Chondrocyte (in vitro differentiated cells): ENCODE data around the gene NHP2. TPM values are rescaled to one million over a fixed set of nuclear protein-coding genes. Genes with fewer than 3 reads are reported as not detected.

Source experiments
- DNase-seq: peaks from one replicate; pipeline ENCODE4 v3.0.0; 2021; ENCODE audit warnings: mixed read lengths, low spot score
- H3K27ac Mint-ChIP-seq: one replicate; pipeline ENCODE4 v1.8.0; 2021; ENCODE audit warnings: mild to moderate bottlenecking, moderate library complexity, mixed read lengths; ENCODE audit not compliant: unreplicated experiment
- H3K27me3 Mint-ChIP-seq: 2 replicates; pipeline ENCODE4 v1.8.0; 2021; ENCODE audit warnings: low read depth, mixed read lengths
- H3K36me3 Mint-ChIP-seq: 2 replicates; pipeline ENCODE4 v1.8.0; 2021; ENCODE audit warnings: low read depth, mixed read lengths
- H3K4me1 Mint-ChIP-seq: 2 replicates; pipeline ENCODE4 v1.8.0; 2021; ENCODE audit warnings: low read depth, mild to moderate bottlenecking, mixed read lengths
- H3K4me3 Mint-ChIP-seq: one replicate; pipeline ENCODE4 v1.8.0; 2021; ENCODE audit warnings: mild to moderate bottlenecking, moderate library complexity, mixed read lengths; ENCODE audit not compliant: unreplicated experiment
- H3K9me3 Mint-ChIP-seq: 2 replicates; pipeline ENCODE4 v1.8.0; 2021; ENCODE audit warnings: low read depth, mixed read lengths
- total RNA-seq: library from RNA; stranded (reverse); gene quantifications from 3 replicates; pipeline ENCODE4 v1.2.1, GENCODE V29; 2021
- TF ChIP-seq, protein P1 (sequence below): fragments of 200-600 bp; sonication (generic); IDR thresholded peaks from 2 replicates; pipeline ENCODE4 v1.5.0; 2021; ENCODE audit warnings: antibody characterized with exemption, mild to moderate bottlenecking, moderate library complexity

Gene NHP2
- total RNA-seq, 1 donor from 2014 or later = 74.1 TPM

GRCh38 chr5:178189433-178189832 lies 35.7 kb upstream of the NHP2 start:
- Mint-ChIP-seq H3K27ac (no peak overlapping the region), H3K4me1 (no peaks in the 10 kb centered on the region), H3K4me3 (no peak overlapping the region), H3K27me3 (peaks cover 2% of the 10 kb centered on the region), H3K36me3 (no peaks in the 10 kb centered on the region), H3K9me3 (peaks cover 3% of the 10 kb centered on the region)
- TF ChIP-seq, protein P1, sequence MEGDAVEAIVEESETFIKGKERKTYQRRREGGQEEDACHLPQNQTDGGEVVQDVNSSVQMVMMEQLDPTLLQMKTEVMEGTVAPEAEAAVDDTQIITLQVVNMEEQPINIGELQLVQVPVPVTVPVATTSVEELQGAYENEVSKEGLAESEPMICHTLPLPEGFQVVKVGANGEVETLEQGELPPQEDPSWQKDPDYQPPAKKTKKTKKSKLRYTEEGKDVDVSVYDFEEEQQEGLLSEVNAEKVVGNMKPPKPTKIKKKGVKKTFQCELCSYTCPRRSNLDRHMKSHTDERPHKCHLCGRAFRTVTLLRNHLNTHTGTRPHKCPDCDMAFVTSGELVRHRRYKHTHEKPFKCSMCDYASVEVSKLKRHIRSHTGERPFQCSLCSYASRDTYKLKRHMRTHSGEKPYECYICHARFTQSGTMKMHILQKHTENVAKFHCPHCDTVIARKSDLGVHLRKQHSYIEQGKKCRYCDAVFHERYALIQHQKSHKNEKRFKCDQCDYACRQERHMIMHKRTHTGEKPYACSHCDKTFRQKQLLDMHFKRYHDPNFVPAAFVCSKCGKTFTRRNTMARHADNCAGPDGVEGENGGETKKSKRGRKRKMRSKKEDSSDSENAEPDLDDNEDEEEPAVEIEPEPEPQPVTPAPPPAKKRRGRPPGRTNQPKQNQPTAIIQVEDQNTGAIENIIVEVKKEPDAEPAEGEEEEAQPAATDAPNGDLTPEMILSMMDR = no peak
- no peak for DNase-seq

GRCh38 chr5:178187014-178187413 lies 33.3 kb upstream of the NHP2 start, which contains the start of gene GMCL2:
Gene GMCL2 (minus strand): TSS chr5:178187371. CDS start chr5:178187299, 72 bp downstream.
- H3K4me1 Mint-ChIP-seq = no peaks in the 10 kb centered on the region
- TF ChIP-seq, protein P1 = no peak
- H3K4me3 Mint-ChIP-seq = no peak within 1 kb of the TSS
- peaks cover 2% of the 10 kb centered on the region for H3K27me3 Mint-ChIP-seq
- H3K27ac Mint-ChIP-seq = no peak within 1 kb of the TSS
- H3K9me3 Mint-ChIP-seq = no peaks in the 10 kb centered on the region
- no peak for DNase-seq
- H3K36me3 Mint-ChIP-seq = no peaks in the 10 kb centered on the region

GRCh38 chr5:178186427-178186826 lies 32.7 kb upstream of the NHP2 start:
- no peak for DNase-seq
- H3K27me3 Mint-ChIP-seq = peaks cover 2% of the 10 kb centered on the region
- TF ChIP-seq, protein P1 = no peak

GRCh38 chr5:178182158-178182876 lies 28.6 kb upstream of the NHP2 start:
- no peaks in the 10 kb centered on the region for H3K4me1 Mint-ChIP-seq
- no peak overlapping the region for H3K27ac Mint-ChIP-seq
- H3K4me3 Mint-ChIP-seq = no peak overlapping the region
- H3K27me3 Mint-ChIP-seq = peaks cover 3% of the 10 kb centered on the region
- H3K9me3 Mint-ChIP-seq = peaks cover 9% of the 10 kb centered on the region
- peaks cover 1% of the 10 kb centered on the region for H3K36me3 Mint-ChIP-seq
- no peak for DNase-seq
- TF ChIP-seq, protein P1 = no peak

More at GRCh38 chr5:178186427-178186826, 32.7 kb upstream of the NHP2 start:
- Mint-ChIP-seq H3K9me3 (no peaks in the 10 kb centered on the region), H3K27ac (no peak overlapping the region), H3K4me1 (no peaks in the 10 kb centered on the region), H3K36me3 (no peaks in the 10 kb centered on the region), H3K4me3 (no peak overlapping the region)

DNA sequence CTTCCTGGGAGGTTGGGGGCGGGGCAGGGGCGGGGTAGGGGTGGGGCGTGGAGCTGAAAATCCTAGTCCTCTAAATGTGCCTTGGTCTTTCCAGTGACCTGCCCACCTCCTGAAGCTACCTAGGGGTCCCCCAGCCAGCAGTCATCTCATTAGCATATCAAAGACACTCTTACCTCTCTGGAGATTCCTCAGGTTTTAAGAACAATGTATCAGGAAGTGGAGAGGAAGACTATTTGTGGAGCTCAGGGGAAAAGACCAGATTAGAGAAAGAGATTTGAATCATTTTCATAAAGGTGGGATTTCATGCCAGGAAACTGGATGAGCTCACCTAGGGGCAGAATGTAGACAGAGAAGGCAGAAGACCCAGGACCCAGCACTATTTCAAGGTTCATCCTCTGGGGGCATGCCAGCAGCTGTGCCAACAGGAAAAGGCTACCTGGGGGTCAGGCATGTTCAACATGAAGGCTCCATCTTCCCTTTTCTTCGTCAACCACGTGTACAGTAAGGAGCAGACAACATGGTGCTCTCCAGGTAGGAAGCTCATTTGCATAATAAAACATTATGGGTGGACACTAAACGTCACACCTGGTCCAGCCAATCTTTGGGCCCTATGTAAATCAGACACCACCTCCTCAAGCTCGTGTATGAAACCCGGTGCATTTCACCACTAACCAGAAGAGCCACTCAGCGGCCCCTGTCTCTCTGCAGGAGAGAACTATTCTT lies 26.6 kb upstream of the NHP2 start:
- peaks cover 1% of the 10 kb centered on the region for H3K36me3 Mint-ChIP-seq

More for the DNA sequence above, 26.6 kb upstream of the NHP2 start:
- DNase-seq = no peak
- Mint-ChIP-seq H3K9me3 (peaks cover 9% of the 10 kb centered on the region), H3K27me3 (peaks cover 3% of the 10 kb centered on the region), H3K27ac (no peak overlapping the region), H3K4me1 (no peaks in the 10 kb centered on the region), H3K4me3 (no peak overlapping the region)
- TF ChIP-seq, protein P1 = no peak
